Fibroblast of skin of right biceps (primary cell): ENCODE measurements around the gene ERG.

Source experiments
- DNase-seq: peaks from one replicate; pipeline ENCODE4 v3.0.0-alpha.2; 2013

The ERG gene

GRCh38 chr21:38429011-38429410, 69.3 kb downstream of the ERG start:
- no peak for DNase-seq

- no peak for DNase-seq
Observed at GRCh38 chr21:38428211-38428610, 70.1 kb downstream of the ERG start.

DNA sequence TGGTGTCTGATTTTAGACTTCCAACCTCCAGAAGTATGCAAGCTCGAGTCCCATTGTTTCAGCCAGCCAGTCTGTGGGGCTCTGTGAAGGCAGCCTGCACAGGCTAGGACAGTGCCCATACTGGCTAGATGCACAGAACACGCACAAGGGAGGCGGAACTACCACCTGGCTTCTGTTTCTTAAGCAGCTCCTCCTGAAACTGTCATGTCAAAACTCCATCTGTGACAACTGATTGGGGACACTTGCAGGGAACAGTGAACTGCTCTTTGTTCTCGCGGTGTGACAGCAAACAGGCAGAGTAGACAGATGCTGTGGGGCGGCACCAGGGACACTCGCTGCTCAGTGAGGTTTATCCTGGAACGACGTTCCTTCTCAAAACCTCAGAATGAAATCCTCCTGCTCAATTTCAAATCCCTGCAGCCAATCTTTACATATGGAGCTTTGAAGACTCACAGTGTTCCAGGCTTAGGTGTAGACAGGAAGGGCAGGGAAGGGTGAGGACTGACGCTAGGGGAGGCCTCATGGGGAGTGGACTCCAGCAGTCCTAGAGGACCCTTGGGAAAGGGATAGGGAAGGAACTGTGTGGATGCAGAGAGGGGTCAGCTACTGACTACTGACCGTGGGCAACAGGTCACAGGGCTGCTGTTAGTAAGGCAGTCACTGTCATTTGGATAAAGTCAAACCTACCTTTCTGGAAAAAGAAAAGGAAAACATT, 73.8 kb downstream of the ERG start:
- DNase-seq, result no peak

DNA sequence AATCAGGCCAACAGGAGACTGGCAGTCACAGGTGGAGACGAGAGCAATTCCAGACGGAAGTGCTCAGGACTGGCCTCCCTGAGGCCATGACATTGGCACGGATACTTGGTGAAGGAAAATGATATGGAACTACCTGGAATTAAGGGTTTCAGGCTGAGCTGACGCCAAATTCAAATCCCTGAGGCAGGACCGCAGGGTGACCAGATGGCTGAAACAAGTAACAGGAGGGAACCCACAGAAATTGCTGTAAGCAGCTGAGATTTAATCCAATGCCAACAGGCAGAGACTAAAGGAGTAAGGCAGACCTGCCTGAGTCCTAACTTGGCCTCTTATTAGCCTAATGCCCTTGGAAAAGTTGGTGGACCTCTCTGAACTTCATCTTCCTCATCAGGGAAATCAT, 76.2 kb downstream of the ERG start:
- DNase-seq, result no peak

DNA sequence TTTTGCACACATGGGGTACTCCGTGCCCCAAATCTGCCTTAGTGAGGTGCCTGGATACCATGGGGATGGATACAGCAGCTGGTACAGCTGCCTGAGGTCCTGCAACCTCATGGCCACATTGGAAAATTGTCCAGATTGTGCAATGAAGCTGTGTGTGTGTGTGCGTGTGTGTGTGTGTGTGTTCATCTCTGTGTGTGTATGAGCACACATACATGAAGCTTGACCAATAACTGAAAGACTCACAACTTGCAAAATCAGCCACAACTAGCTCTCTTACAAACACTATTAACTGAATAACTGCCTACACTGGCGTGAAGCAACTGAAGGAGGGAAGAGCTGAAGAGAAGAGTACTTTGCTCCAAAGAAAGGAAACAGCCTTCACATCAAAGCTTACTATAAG, 78.1 kb downstream of the ERG start:
- DNase-seq, result no peak

- DNase-seq, result no peak
Observed at GRCh38 chr21:38417726-38418125, 80.6 kb downstream of the ERG start.

DNA sequence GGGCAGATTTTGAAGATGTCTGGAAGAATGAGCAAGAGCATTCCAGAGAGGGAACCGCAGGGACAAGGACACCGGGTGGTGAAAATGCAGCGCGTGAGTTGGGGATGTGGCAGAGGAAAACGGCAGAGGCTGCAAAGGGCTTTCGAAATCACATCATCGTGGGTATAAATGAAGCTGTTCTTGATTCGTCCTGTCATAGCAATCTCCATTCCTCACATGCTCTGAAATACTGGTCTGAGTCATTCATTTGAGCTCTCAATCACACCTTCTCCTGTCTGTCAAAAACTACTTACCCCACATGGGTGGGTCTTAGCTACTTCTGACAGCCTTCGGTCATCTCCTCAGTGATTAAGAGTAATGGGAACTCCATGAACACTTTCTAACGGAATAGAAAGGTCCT, 81.5 kb downstream of the ERG start:
- DNase-seq, result no peak

- peak; percentile 27 for DNase-seq
Observed at GRCh38 chr21:38413958-38414548, 84.2 kb downstream of the ERG start.

- DNase-seq, result no peak
Observed at GRCh38 chr21:38410466-38410865, 87.8 kb downstream of the ERG start.

- DNase-seq, result no peak
Observed at GRCh38 chr21:38409907-38410306, 88.4 kb downstream of the ERG start.

DNA sequence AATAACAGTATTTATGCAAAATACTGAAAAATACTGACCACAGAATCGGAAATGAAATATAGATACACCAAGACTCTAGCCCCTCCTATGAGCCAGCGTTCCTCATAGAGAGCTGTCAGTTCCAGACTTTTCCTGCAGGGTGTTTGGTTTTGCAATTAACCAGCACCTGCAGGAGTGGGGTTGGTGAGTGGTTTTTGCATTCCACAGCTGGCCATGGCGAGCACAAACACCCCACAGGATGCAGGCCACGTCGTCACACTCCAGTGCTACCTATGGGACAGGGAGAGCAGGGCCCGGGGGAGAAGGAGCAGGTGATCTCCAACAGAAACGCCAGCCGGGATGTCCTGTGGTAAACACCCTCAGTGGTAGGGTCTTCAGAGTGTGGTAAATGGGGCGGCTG, 94.1 kb downstream of the ERG start:
- DNase-seq, result no peak

- DNase-seq, result no peak
Observed at GRCh38 chr21:38402795-38403194, 95.5 kb downstream of the ERG start.

GRCh38 chr21:38402291-38402690, 96.0 kb downstream of the ERG start:
- DNase-seq, result no peak

DNA sequence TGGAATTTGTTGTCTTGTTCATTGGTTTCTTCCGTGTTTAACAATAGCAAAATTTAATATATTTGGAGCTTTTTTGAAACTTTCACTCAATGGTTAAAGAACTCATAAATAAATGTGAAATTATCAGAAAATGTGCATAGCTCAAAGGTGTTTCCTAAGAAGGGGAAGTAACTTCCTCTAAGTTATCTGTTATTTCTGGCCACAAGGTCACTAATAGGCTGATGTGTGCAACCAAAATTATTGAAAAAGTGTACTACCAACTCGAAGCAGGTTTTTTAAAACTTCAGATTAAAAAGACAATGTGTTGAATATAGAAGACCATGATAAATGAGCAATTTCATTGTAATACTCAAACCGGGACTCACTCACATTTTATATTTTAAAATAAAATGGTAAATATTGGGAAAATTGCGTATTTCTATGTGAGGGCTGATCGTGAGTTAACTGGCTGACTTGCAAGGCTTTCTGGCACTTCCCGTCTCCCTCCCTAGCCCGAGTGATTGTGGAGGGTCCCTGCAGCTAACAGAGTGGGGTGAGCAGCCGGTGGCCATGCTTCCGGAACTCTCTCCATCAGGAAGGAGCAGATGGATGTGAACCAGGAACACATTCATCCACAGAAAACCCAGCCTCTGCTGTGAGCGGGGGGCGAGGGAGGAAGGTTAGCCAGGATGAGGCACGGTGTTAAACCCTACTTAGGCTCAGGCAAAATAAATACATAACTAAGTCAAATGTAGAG, 96.9 kb downstream of the ERG start:
- DNase-seq, result no peak

DNA sequence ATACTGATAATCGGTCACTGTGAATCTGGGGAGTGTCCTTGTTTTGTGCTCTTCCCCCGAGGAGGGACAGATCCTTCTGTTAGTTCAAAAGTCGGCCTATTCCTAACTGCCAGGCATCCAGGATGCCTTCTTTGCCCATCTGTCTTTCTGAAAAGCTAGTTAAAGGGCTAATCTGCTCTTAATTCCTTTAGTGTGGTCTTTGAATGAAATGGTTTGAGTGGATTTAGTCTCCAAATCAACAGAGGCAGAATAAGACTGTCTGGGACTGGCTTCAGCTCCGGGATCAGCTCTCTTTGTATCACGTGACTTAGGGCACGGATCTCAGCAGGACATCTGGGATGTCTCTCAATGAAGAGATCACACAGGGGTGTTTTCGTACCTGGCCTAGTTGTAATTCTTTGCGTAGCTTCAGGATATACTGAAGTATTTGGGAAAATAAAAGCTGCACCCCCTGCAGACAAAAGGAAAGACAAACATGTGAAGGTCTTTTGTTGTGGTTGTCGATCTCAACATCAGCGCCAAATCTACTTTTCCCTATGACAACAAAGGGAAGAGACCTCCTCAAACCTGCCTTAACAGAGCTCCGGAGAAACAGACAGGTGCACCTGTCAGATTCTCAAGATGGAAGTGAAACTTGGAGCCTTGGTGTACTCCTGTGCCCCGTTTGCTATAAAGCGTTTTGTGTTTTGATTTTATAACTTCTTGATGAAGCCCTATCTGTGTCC, 97.9 kb downstream of the ERG start:
- DNase-seq, result no peak

- DNase-seq, result no peak
Observed at GRCh38 chr21:38399103-38399502, 99.2 kb downstream of the ERG start.

GRCh38 chr21:38396325-38396724, 102.0 kb downstream of the ERG start:
- no peak for DNase-seq

DNA sequence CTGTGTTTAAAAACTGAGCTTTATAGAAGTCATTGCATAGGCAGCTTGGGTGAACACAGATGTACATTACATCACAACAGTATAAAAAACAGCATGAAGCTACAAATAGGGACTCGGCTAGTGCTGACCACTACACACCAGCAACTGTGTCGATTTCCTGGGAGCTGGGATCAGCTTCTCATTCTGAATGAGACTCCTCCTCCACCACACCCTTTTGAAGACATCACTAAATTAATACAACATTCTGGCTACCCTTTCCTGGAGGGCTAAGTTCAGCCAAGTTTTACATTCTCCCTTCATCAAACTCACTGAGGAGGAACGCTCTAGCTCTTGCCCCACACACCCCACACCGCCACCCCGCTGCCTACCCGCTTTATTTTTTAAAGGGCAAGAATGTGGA, 102.7 kb downstream of the ERG start:
- no peak for DNase-seq

- no peak for DNase-seq
Observed at GRCh38 chr21:38392661-38393060, 105.6 kb downstream of the ERG start.

GRCh38 chr21:38389896-38390295, 108.4 kb downstream of the ERG start:
- no peak for DNase-seq

- no peak for DNase-seq
Observed at GRCh38 chr21:38389354-38389676, 109.0 kb downstream of the ERG start.

GRCh38 chr21:38388647-38389353, 109.5 kb downstream of the ERG start:
- no peak for DNase-seq

GRCh38 chr21:38388203-38388602, 110.1 kb downstream of the ERG start:
- DNase-seq, result peak; percentile 66
